ENCODE results near the gene RCOR3. TPM values are rescaled to one million over a fixed set of nuclear protein-coding genes. Genes with fewer than 3 reads are reported as not detected.

Gene RCOR3
- total RNA-seq, 2 donors from 2014 or later = 34.7 to 37.8 TPM

GRCh38 chr1:211285196-211285595 lies 26.0 kb downstream of the RCOR3 start:
- no peaks in the 10 kb centered on the region for H3K9me3 ChIP-seq
- H3K9ac ChIP-seq (ENCODE audit: low read depth in 2 of 2, low read length in 2 of 2) = no peak overlapping the region
- DNase-seq = no peak
- no peaks in the 10 kb centered on the region for H3K4me1 ChIP-seq
- H3K4me3 ChIP-seq = no peak overlapping the region
- no peak overlapping the region for H3K27ac ChIP-seq
- H3K36me3 ChIP-seq = peaks cover 3% of the 10 kb centered on the region
- intact Hi-C loops (cut with DNase I) = no loop called here
- no peaks in the 10 kb centered on the region for H3K27me3 ChIP-seq
- TF ChIP-seq, protein P1, sequence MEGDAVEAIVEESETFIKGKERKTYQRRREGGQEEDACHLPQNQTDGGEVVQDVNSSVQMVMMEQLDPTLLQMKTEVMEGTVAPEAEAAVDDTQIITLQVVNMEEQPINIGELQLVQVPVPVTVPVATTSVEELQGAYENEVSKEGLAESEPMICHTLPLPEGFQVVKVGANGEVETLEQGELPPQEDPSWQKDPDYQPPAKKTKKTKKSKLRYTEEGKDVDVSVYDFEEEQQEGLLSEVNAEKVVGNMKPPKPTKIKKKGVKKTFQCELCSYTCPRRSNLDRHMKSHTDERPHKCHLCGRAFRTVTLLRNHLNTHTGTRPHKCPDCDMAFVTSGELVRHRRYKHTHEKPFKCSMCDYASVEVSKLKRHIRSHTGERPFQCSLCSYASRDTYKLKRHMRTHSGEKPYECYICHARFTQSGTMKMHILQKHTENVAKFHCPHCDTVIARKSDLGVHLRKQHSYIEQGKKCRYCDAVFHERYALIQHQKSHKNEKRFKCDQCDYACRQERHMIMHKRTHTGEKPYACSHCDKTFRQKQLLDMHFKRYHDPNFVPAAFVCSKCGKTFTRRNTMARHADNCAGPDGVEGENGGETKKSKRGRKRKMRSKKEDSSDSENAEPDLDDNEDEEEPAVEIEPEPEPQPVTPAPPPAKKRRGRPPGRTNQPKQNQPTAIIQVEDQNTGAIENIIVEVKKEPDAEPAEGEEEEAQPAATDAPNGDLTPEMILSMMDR (IDR thresholded peaks at IDR 0.05) = no peak

GRCh38 chr1:211287218-211287617 lies 28.1 kb downstream of the RCOR3 start:
- Histone ChIP-seq H3K9ac (ENCODE audit: low read depth in 2 of 2, low read length in 2 of 2) (no peak overlapping the region), H3K4me1 (no peaks in the 10 kb centered on the region), H3K27me3 (no peaks in the 10 kb centered on the region), H3K4me3 (no peak overlapping the region), H3K27ac (no peak overlapping the region), H3K36me3 (peaks cover 20% of the 10 kb centered on the region), H3K9me3 (no peaks in the 10 kb centered on the region)
- intact Hi-C loops (cut with DNase I) = no loop called here
- no peak for DNase-seq
- TF ChIP-seq, protein P1 (IDR thresholded peaks at IDR 0.05) = no peak

- Histone ChIP-seq H3K4me1 (no peaks in the 10 kb centered on the region), H3K9me3 (no peaks in the 10 kb centered on the region), H3K27me3 (no peaks in the 10 kb centered on the region), H3K36me3 (peaks cover 23% of the 10 kb centered on the region), H3K27ac (no peak overlapping the region), H3K9ac (ENCODE audit: low read depth in 2 of 2, low read length in 2 of 2) (no peak overlapping the region), H3K4me3 (no peak overlapping the region)
- TF ChIP-seq, protein P1 (IDR thresholded peaks at IDR 0.05) = no peak
- intact Hi-C loops (cut with DNase I) = no loop called here
- DNase-seq = no peak
Measured at GRCh38 chr1:211292411-211292810, 33.2 kb downstream of the RCOR3 start.

GRCh38 chr1:211296396-211296795 lies 37.2 kb downstream of the RCOR3 start:
- H3K4me1 ChIP-seq = no peaks in the 10 kb centered on the region
- H3K27ac ChIP-seq = no peak overlapping the region
- H3K9me3 ChIP-seq = no peaks in the 10 kb centered on the region
- intact Hi-C loops (cut with DNase I) = no loop called here
- TF ChIP-seq, protein P1 (IDR thresholded peaks at IDR 0.05) = no peak
- peaks cover 17% of the 10 kb centered on the region for H3K36me3 ChIP-seq
- DNase-seq = no peak
- H3K4me3 ChIP-seq = no peak overlapping the region
- H3K27me3 ChIP-seq = no peaks in the 10 kb centered on the region
- H3K9ac ChIP-seq (ENCODE audit: low read depth in 2 of 2, low read length in 2 of 2) = no peak overlapping the region

DNA sequence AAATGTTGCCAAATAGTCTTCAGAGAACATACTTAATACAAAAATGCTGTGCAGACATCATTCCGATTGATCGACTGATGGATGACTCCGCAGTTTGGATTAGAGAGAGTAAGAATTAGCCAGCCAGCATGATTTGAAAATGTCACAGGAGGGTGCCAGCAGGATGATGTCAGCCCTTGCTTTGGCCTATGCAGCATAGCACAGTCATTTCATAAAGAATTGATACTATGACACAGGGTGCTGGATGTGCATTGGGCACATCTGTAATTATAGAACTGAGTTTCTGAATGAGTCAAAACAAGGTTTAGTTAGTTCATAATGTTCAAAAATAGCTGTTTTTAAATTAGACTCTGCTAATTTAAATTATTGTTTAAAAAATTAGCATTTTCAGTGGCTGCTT lies 45.9 kb downstream of the RCOR3 start:
- Histone ChIP-seq H3K9ac (ENCODE audit: low read depth in 2 of 2, low read length in 2 of 2) (no peak overlapping the region), H3K36me3 (no peaks in the 10 kb centered on the region), H3K27me3 (no peaks in the 10 kb centered on the region), H3K27ac (no peak overlapping the region), H3K4me3 (no peak overlapping the region), H3K9me3 (no peaks in the 10 kb centered on the region), H3K4me1 (no peaks in the 10 kb centered on the region)
- DNase-seq = no peak
- TF ChIP-seq, protein P1 (IDR thresholded peaks at IDR 0.05) = no peak
- intact Hi-C loops (cut with DNase I) = no loop called here

- H3K4me3 ChIP-seq = no peak overlapping the region
- no peak for DNase-seq
Measured at GRCh38 chr1:211309617-211310016, 50.5 kb downstream of the RCOR3 start.

More at GRCh38 chr1:211309617-211310016, 50.5 kb downstream of the RCOR3 start:
- Histone ChIP-seq H3K27ac (no peak overlapping the region), H3K9me3 (no peaks in the 10 kb centered on the region), H3K4me1 (no peaks in the 10 kb centered on the region), H3K27me3 (no peaks in the 10 kb centered on the region), H3K36me3 (peaks cover 7% of the 10 kb centered on the region), H3K9ac (ENCODE audit: low read depth in 2 of 2, low read length in 2 of 2) (no peak overlapping the region)
- TF ChIP-seq, protein P1 (IDR thresholded peaks at IDR 0.05) = no peak
- intact Hi-C loops (cut with DNase I) = no loop called here
